DOHH2 (cell line): ENCODE measurements around the gene LAIR1.

Experiments used
- H3F3A ChIP-seq: fragments of 200-600 bp; sonication (generic), shearing (Covaris generic); 2 replicates; pipeline ENCODE4 v1.6.0; 2016; ENCODE audit warnings: antibody characterized with exemption, mild to moderate bottlenecking; ENCODE audit not compliant: control insufficient read depth, insufficient read depth
- H3K27ac ChIP-seq: fragments of 200-600 bp; sonication (generic); 2 replicates; pipeline ENCODE4 v1.5.1; 2014; ENCODE audit warnings: low read depth, mild to moderate bottlenecking, low read length, moderate library complexity
- H3K27me3 ChIP-seq: fragments of 200-600 bp; sonication (generic); 2 replicates; pipeline ENCODE4 v1.6.1; 2014; ENCODE audit warnings: mild to moderate bottlenecking, low read length, mixed read lengths; ENCODE audit not compliant: control insufficient read depth
- H3K36me3 ChIP-seq: fragments of 200-600 bp; sonication (generic); 2 replicates; pipeline ENCODE4 v1.6.1; 2014; ENCODE audit warnings: mild to moderate bottlenecking, low read length, moderate library complexity, mixed read lengths; ENCODE audit not compliant: control insufficient read depth
- H3K4me1 ChIP-seq: fragments of 200-600 bp; sonication (generic); 2 replicates; pipeline ENCODE4 v1.6.1; 2014; ENCODE audit warnings: mild to moderate bottlenecking, low read length, mixed read lengths; ENCODE audit not compliant: control insufficient read depth
- H3K4me2 ChIP-seq: fragments of 200-600 bp; sonication (generic); 2 replicates; pipeline ENCODE4 v1.6.0; 2014; ENCODE audit warnings: mild to moderate bottlenecking, low read length, moderate library complexity
- H3K4me3 ChIP-seq: fragments of 200-600 bp; sonication (generic); 2 replicates; pipeline ENCODE4 v1.5.1; 2014; ENCODE audit warnings: mild to moderate bottlenecking, low read length, mixed read lengths
- H3K79me2 ChIP-seq: fragments of 200-600 bp; sonication (generic); 2 replicates; pipeline ENCODE4 v1.6.1; 2014; ENCODE audit warnings: mild to moderate bottlenecking, low read length, mixed read lengths; ENCODE audit not compliant: control insufficient read depth
- H3K9me2 ChIP-seq: fragments of 200-600 bp; sonication (generic); replicated peaks from 2 replicates; pipeline ENCODE4 v1.6.1; 2014; ENCODE audit warnings: mild to moderate bottlenecking, low read length, mixed read lengths; ENCODE audit not compliant: control insufficient read depth
- H3K9me3 ChIP-seq: fragments of 200-600 bp; sonication (generic); 2 replicates; pipeline ENCODE4 v1.6.1; 2014; ENCODE audit warnings: antibody characterized with exemption, low read length, mixed read lengths; ENCODE audit not compliant: control insufficient read depth, insufficient read depth
- H4K20me1 ChIP-seq: fragments of 200-600 bp; sonication (generic); 2 replicates; pipeline ENCODE4 v1.6.0; 2014; ENCODE audit warnings: low read depth, mild to moderate bottlenecking, antibody characterized with exemption, low read length, moderate library complexity; ENCODE audit not compliant: control insufficient read depth, insufficient read depth
- CTCF ChIP-seq: fragments of 200-600 bp; sonication (generic); IDR thresholded peaks from one replicate; pipeline ENCODE4 v1.5.1; 2014; ENCODE audit warnings: antibody characterized with exemption, mild to moderate bottlenecking, low read depth, low read length; ENCODE audit not compliant: poor library complexity, severe bottlenecking
- EZH2phosphoT487 ChIP-seq: fragments of 200-600 bp; sonication (generic); IDR thresholded peaks from 2 replicates; pipeline ENCODE4 v1.6.1; 2017; ENCODE audit warnings: borderline replicate concordance, mild to moderate bottlenecking, antibody characterized with exemption, low read length, moderate library complexity, mixed read lengths

The LAIR1 gene

DNA sequence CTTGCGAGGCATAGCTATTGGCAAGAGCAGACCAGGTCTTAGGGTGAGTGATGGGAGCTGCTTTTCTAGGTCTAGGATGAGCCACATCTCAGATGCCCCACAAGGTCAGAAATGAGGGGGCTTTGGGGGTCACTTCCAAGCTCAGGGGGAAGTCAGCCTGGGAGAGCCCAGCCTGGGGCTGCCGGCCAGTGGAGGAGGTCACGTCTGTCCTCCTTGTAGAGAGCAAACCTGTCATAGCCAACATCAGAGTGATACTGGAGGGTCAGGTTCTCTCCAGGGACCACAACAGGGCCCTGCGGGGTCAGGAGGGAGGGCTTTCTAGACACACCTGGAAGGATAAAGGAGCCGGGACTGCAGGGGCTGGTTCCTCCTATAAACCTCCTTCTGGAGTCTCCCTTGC lies 54.2 kb downstream of the LAIR1 start:
- Histone ChIP-seq H3K4me2 (no peak overlapping the region), H3K9me3 (no peaks in the 10 kb centered on the region)
- TF ChIP-seq CTCF: no peak
- TF ChIP-seq EZH2phosphoT487: no peak

GRCh38 chr19:54309811-54310210 lies 54.9 kb downstream of the LAIR1 start:
- no peaks in the 10 kb centered on the region for H3F3A ChIP-seq
- H3K27me3 ChIP-seq: peaks cover 36% of the 10 kb centered on the region
- H3K36me3 ChIP-seq: no peaks in the 10 kb centered on the region
- TF ChIP-seq EZH2phosphoT487: no peak
- TF ChIP-seq CTCF: no peak
- no peak overlapping the region for H3K27ac ChIP-seq
- H3K4me2 ChIP-seq: no peak overlapping the region
- no peaks in the 10 kb centered on the region for H3K9me2 ChIP-seq
- H4K20me1 ChIP-seq: no peaks in the 10 kb centered on the region
- H3K9me3 ChIP-seq: no peaks in the 10 kb centered on the region
- H3K79me2 ChIP-seq: no peaks in the 10 kb centered on the region
- H3K4me1 ChIP-seq: no peaks in the 10 kb centered on the region
- H3K4me3 ChIP-seq: no peak overlapping the region

More for the DNA sequence above, 54.2 kb downstream of the LAIR1 start:
- Histone ChIP-seq H3K36me3 (no peaks in the 10 kb centered on the region), H3K27ac (no peak overlapping the region), H3K4me1 (no peaks in the 10 kb centered on the region), H3K79me2 (no peaks in the 10 kb centered on the region), H3K9me2 (no peaks in the 10 kb centered on the region), H3K27me3 (peaks cover 32% of the 10 kb centered on the region), H3K4me3 (no peak overlapping the region), H3F3A (no peaks in the 10 kb centered on the region), H4K20me1 (no peaks in the 10 kb centered on the region)

DNA sequence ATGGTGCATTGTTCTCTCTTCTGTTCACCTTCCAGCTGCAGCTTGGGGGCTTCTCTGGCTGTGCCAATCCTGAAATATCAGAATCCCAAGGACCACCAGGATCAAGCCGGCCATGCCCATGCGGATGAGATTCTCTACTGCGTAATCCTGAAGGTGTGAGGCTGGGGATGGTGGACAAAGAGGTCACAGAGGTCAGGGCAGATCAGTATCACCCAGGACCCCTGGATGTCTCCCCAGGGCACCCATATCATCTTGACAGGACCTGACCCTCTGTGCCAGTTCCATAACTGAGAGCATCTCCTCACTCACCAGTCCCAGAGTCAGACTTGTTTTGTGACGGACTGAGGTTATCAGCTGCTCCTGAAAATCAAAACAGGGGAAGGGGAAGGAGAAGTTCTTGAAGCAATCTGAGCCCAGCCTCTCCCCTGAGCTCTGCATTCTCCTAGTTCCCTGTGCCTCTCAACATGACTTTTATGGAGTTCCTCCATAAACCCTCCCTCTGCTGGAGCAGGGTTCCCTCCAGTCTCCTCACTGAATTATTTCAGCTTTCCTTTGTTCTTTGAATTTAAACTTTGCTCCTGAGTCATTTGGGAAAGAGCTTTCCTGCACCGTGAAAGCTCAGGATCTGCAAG lies 57.2 kb downstream of the LAIR1 start:
- Histone ChIP-seq H3K27ac (no peak overlapping the region), H3K9me2 (no peaks in the 10 kb centered on the region), H3F3A (no peaks in the 10 kb centered on the region), H3K27me3 (peaks cover 25% of the 10 kb centered on the region), H3K4me2 (no peak overlapping the region), H4K20me1 (no peaks in the 10 kb centered on the region), H3K36me3 (no peaks in the 10 kb centered on the region), H3K9me3 (no peaks in the 10 kb centered on the region), H3K4me1 (peaks cover 10% of the 10 kb centered on the region), H3K4me3 (no peak overlapping the region), H3K79me2 (no peaks in the 10 kb centered on the region)
- TF ChIP-seq CTCF: no peak
- no peak for TF ChIP-seq EZH2phosphoT487

GRCh38 chr19:54305141-54305540 lies 59.6 kb downstream of the LAIR1 start:
- H4K20me1 ChIP-seq: no peaks in the 10 kb centered on the region
- H3K36me3 ChIP-seq: no peaks in the 10 kb centered on the region
- no peak overlapping the region for H3K27ac ChIP-seq
- peaks cover 13% of the 10 kb centered on the region for H3K4me1 ChIP-seq
- no peaks in the 10 kb centered on the region for H3K9me2 ChIP-seq
- no peak overlapping the region for H3K4me2 ChIP-seq
- TF ChIP-seq EZH2phosphoT487 (no peak), CTCF (no peak)
- no peaks in the 10 kb centered on the region for H3F3A ChIP-seq
- no peak overlapping the region for H3K4me3 ChIP-seq
- peaks cover 20% of the 10 kb centered on the region for H3K27me3 ChIP-seq
- no peaks in the 10 kb centered on the region for H3K79me2 ChIP-seq
- H3K9me3 ChIP-seq: no peaks in the 10 kb centered on the region
